OCI-LY3 (cell line): ENCODE data around the gene INTS6.

ENCODE experiments used
- H2AFZ ChIP-seq: fragments of 200-600, 300-600 bp; shearing (Covaris generic); 2 replicates; pipeline ENCODE4 v1.6.0; 2014; ENCODE audit warnings: antibody characterized with exemption, low read depth, low read length
- H3K27ac ChIP-seq: fragments of 200-600, 300-600 bp; sonication (generic); 2 replicates; pipeline ENCODE4 v1.5.1; 2014; ENCODE audit warnings: mild to moderate bottlenecking, low read length, moderate library complexity, mixed read lengths
- H3K27me3 ChIP-seq: fragments of 200-600, 300-600 bp; sonication (generic); 2 replicates; pipeline ENCODE4 v1.6.1; 2014; ENCODE audit warnings: low read depth, low read length, mixed read lengths
- H3K36me3 ChIP-seq: fragments of 200-600, 300-600 bp; sonication (generic); replicated peaks from 2 replicates; pipeline ENCODE3; 2014; ENCODE audit warnings: low read depth, low read length, mixed read lengths
- H3K4me1 ChIP-seq: fragments of 300-600, 200-600 bp; sonication (generic); 2 replicates; pipeline ENCODE4 v1.6.1; 2014; ENCODE audit warnings: low read length, mixed read lengths
- H3K4me2 ChIP-seq: fragments of 200-600, 300-600 bp; sonication (generic); 2 replicates; pipeline ENCODE4 v1.6.1; 2014; ENCODE audit warnings: low read length, mixed read lengths
- H3K4me3 ChIP-seq: fragments of 300-600, 200-600 bp; sonication (generic); 2 replicates; pipeline ENCODE4 v1.5.1; 2014; ENCODE audit warnings: antibody characterized with exemption, mild to moderate bottlenecking, low read length, moderate library complexity
- H3K79me2 ChIP-seq: fragments of 300-600, 200-600 bp; shearing (Covaris generic); 2 replicates; pipeline ENCODE4 v1.6.1; 2014; ENCODE audit warnings: mild to moderate bottlenecking, low read length, mixed read lengths
- H3K9ac ChIP-seq: fragments of 300-600, 200-600 bp; shearing (Covaris generic); 2 replicates; pipeline ENCODE4 v1.6.0; 2014; ENCODE audit warnings: mild to moderate bottlenecking, low read length, moderate library complexity
- H3K9me3 ChIP-seq: fragments of 200-600, 300-600 bp; shearing (Covaris generic); 2 replicates; pipeline ENCODE4 v1.6.1; 2014; ENCODE audit warnings: low read length, mixed read lengths; ENCODE audit not compliant: insufficient read depth
- H4K20me1 ChIP-seq: fragments of 200-600, 300-600 bp; sonication (generic); 2 replicates; pipeline ENCODE4 v1.6.1; 2016; ENCODE audit warnings: low read length, mixed read lengths; ENCODE audit not compliant: insufficient read depth
- EZH2phosphoT487 ChIP-seq: fragments of 200-600 bp; shearing (Covaris generic); IDR thresholded peaks from 2 replicates; pipeline ENCODE4 v1.6.1; 2018; ENCODE audit warnings: antibody characterized with exemption, mixed run types, low read depth
- TF ChIP-seq, protein P1 (sequence below): fragments of 200-600, 300-600 bp; sonication (generic); IDR thresholded peaks from 2 replicates; pipeline ENCODE4 v1.5.1; 2014; ENCODE audit warnings: antibody characterized with exemption, low read length, low read depth

INTS6 gene

GRCh38 chr13:51313619-51314018 is 139.2 kb downstream of the INTS6 start:
- Histone ChIP-seq H3K9me3 (no peaks in the 10 kb centered on the region), H3K9ac (no peak overlapping the region), H3K4me3 (no peak overlapping the region), H4K20me1 (no peaks in the 10 kb centered on the region), H3K27ac (no peak overlapping the region), H3K79me2 (no peaks in the 10 kb centered on the region), H2AFZ (no peak overlapping the region), H3K4me1 (no peaks in the 10 kb centered on the region), H3K36me3 (no peaks in the 10 kb centered on the region), H3K27me3 (peaks cover 3% of the 10 kb centered on the region; the same call in 1 of the 2 replicates), H3K4me2 (no peak overlapping the region)
- TF ChIP-seq, protein P1, sequence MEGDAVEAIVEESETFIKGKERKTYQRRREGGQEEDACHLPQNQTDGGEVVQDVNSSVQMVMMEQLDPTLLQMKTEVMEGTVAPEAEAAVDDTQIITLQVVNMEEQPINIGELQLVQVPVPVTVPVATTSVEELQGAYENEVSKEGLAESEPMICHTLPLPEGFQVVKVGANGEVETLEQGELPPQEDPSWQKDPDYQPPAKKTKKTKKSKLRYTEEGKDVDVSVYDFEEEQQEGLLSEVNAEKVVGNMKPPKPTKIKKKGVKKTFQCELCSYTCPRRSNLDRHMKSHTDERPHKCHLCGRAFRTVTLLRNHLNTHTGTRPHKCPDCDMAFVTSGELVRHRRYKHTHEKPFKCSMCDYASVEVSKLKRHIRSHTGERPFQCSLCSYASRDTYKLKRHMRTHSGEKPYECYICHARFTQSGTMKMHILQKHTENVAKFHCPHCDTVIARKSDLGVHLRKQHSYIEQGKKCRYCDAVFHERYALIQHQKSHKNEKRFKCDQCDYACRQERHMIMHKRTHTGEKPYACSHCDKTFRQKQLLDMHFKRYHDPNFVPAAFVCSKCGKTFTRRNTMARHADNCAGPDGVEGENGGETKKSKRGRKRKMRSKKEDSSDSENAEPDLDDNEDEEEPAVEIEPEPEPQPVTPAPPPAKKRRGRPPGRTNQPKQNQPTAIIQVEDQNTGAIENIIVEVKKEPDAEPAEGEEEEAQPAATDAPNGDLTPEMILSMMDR: no peak
- TF ChIP-seq EZH2phosphoT487: no peak

GRCh38 chr13:51311957-51312520 is 140.8 kb downstream of the INTS6 start:
- no peaks in the 10 kb centered on the region for H3K36me3 ChIP-seq
- no peak overlapping the region for H2AFZ ChIP-seq
- H3K9ac ChIP-seq: no peak overlapping the region
- H3K9me3 ChIP-seq: no peaks in the 10 kb centered on the region
- no peaks in the 10 kb centered on the region for H3K79me2 ChIP-seq
- no peak for TF ChIP-seq EZH2phosphoT487
- TF ChIP-seq, protein P1: no peak
- H3K4me2 ChIP-seq: no peak overlapping the region
- H3K27me3 ChIP-seq: peaks cover 3% of the 10 kb centered on the region; the same call in 1 of the 2 replicates
- no peak overlapping the region for H3K27ac ChIP-seq
- no peak overlapping the region for H3K4me3 ChIP-seq
- H4K20me1 ChIP-seq: no peaks in the 10 kb centered on the region
- 0 out of 2 replicates have a peak, but pooled peaks cover 3% of the 10 kb centered on the region for H3K4me1 ChIP-seq
